ENCODE measurements around the gene FRYL. TPM values are rescaled to one million over a fixed set of nuclear protein-coding genes. Genes with fewer than 3 reads are reported as not detected.
"Not testable (repeated sequence)": the region's sequence is repeated elsewhere in the genome, so short reads cannot be mapped to it uniquely, and the experiment has no call there.

Gene FRYL
- total RNA-seq, 1 donor: 42.0 TPM

- no peak overlapping the region for H3K27ac ChIP-seq (ENCODE audit: low read depth, low read length)
These were observed 92.6 kb downstream of the FRYL start for GRCh38 chr4:48687313-48688051.

DNA sequence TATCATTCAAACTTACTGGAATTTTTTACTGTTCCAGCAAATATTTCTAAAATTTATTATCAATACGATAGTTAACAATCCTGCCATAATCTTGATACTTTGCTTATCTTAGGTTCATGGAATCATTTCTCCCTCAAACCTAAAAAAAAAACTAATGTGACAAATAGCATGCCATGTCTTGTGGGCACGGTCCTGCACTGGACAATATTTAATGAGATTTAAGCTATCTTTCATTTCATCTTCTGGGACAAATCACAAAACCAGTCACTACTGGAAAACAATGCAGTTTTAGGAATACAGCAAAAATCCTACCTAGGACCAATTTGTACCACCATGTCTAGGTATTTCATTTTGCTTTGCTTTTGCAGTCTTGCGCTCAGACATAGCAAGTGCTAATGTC, 93.7 kb downstream of the FRYL start:
- TF ChIP-seq, protein P1, sequence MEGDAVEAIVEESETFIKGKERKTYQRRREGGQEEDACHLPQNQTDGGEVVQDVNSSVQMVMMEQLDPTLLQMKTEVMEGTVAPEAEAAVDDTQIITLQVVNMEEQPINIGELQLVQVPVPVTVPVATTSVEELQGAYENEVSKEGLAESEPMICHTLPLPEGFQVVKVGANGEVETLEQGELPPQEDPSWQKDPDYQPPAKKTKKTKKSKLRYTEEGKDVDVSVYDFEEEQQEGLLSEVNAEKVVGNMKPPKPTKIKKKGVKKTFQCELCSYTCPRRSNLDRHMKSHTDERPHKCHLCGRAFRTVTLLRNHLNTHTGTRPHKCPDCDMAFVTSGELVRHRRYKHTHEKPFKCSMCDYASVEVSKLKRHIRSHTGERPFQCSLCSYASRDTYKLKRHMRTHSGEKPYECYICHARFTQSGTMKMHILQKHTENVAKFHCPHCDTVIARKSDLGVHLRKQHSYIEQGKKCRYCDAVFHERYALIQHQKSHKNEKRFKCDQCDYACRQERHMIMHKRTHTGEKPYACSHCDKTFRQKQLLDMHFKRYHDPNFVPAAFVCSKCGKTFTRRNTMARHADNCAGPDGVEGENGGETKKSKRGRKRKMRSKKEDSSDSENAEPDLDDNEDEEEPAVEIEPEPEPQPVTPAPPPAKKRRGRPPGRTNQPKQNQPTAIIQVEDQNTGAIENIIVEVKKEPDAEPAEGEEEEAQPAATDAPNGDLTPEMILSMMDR (IDR thresholded peaks at IDR 0.05; ENCODE audit: extremely low read depth, low read depth, low read length): no peak
- Histone ChIP-seq H3K4me2 (ENCODE audit: insufficient read depth, low read length) (no peak overlapping the region), H3K9me3 (ENCODE audit: low read depth, low read length) (no peaks in the 10 kb centered on the region), H3K4me1 (ENCODE audit: insufficient read depth, low read length) (peaks cover 3% of the 10 kb centered on the region), H3K79me2 (ENCODE audit: insufficient read depth, low read length) (peaks cover 39% of the 10 kb centered on the region), H3K36me3 (ENCODE audit: insufficient read depth, low read length) (no peaks in the 10 kb centered on the region), H3K27ac (ENCODE audit: low read depth, low read length) (no peak overlapping the region), H2AFZ (ENCODE audit: low read length) (no peak overlapping the region), H3K4me3 (ENCODE audit: insufficient read depth, low read length) (no peak overlapping the region), H3K27me3 (ENCODE audit: insufficient read depth, low read length) (no peaks in the 10 kb centered on the region), H4K20me1 (ENCODE audit: insufficient read depth, low read length) (no peaks in the 10 kb centered on the region)
- no peak for DNase-seq (ENCODE audit: insufficient read length, low spot score, missing footprints)

More at GRCh38 chr4:48687313-48688051, 92.6 kb downstream of the FRYL start:
- H3K9me3 ChIP-seq (ENCODE audit: low read depth, low read length): no peaks in the 10 kb centered on the region
- DNase-seq (ENCODE audit: insufficient read length, low spot score, missing footprints): no peak
- no peak overlapping the region for H2AFZ ChIP-seq (ENCODE audit: low read length)
- H3K4me3 ChIP-seq (ENCODE audit: insufficient read depth, low read length): no peak overlapping the region
- H3K36me3 ChIP-seq (ENCODE audit: insufficient read depth, low read length): no peaks in the 10 kb centered on the region
- H3K4me2 ChIP-seq (ENCODE audit: insufficient read depth, low read length): no peak overlapping the region
- H3K79me2 ChIP-seq (ENCODE audit: insufficient read depth, low read length): peaks cover 44% of the 10 kb centered on the region
- H3K4me1 ChIP-seq (ENCODE audit: insufficient read depth, low read length): no peaks in the 10 kb centered on the region
- H4K20me1 ChIP-seq (ENCODE audit: insufficient read depth, low read length): no peaks in the 10 kb centered on the region
- TF ChIP-seq, protein P1 (IDR thresholded peaks at IDR 0.05; ENCODE audit: extremely low read depth, low read depth, low read length): no peak
- no peaks in the 10 kb centered on the region for H3K27me3 ChIP-seq (ENCODE audit: insufficient read depth, low read length)

- Histone ChIP-seq H3K79me2 (ENCODE audit: insufficient read depth, low read length) (peaks cover 30% of the 10 kb centered on the region), H3K36me3 (ENCODE audit: insufficient read depth, low read length) (no peaks in the 10 kb centered on the region), H3K9me3 (ENCODE audit: low read depth, low read length) (no peaks in the 10 kb centered on the region), H3K4me3 (ENCODE audit: insufficient read depth, low read length) (no peak overlapping the region), H3K27ac (ENCODE audit: low read depth, low read length) (no peak overlapping the region), H3K27me3 (ENCODE audit: insufficient read depth, low read length) (no peaks in the 10 kb centered on the region), H2AFZ (ENCODE audit: low read length) (no peak overlapping the region), H3K4me1 (ENCODE audit: insufficient read depth, low read length) (peaks cover 3% of the 10 kb centered on the region), H4K20me1 (ENCODE audit: insufficient read depth, low read length) (no peaks in the 10 kb centered on the region), H3K4me2 (ENCODE audit: insufficient read depth, low read length) (no peak overlapping the region)
- TF ChIP-seq, protein P1 (IDR thresholded peaks at IDR 0.05; ENCODE audit: extremely low read depth, low read depth, low read length): no peak
- no peak for DNase-seq (ENCODE audit: insufficient read length, low spot score, missing footprints)
These were observed 96.1 kb downstream of the FRYL start for GRCh38 chr4:48683784-48684666.

DNA sequence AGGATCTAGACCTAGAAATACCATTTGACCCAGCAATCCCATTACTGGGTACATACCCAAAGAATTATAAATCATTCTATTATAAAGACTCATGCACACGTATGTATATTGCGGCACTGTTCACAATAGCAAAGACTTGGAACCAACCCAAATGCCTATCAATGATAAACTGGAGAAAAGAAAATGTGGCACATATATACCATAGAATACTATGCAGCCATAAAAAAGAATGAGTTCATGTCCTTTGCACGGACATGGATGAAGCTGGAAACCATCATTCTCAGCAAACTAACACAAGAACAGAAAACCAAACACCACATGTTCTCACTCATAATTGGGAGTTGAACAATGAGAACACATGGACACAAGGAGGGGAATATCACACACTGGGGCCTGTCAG, 97.2 kb downstream of the FRYL start:
- not testable (repeated sequence) for H3K27me3 ChIP-seq (ENCODE audit: insufficient read depth, low read length); H3K36me3 ChIP-seq (ENCODE audit: insufficient read depth, low read length); H3K9me3 ChIP-seq (ENCODE audit: low read depth, low read length); H2AFZ ChIP-seq (ENCODE audit: low read length); H3K4me2 ChIP-seq (ENCODE audit: insufficient read depth, low read length); H4K20me1 ChIP-seq (ENCODE audit: insufficient read depth, low read length); H3K4me1 ChIP-seq (ENCODE audit: insufficient read depth, low read length); H3K27ac ChIP-seq (ENCODE audit: low read depth, low read length); DNase-seq (ENCODE audit: insufficient read length, low spot score, missing footprints); H3K4me3 ChIP-seq (ENCODE audit: insufficient read depth, low read length)
- peaks cover 26% of the 10 kb centered on the region for H3K79me2 ChIP-seq (ENCODE audit: insufficient read depth, low read length)
